ENCODE measurements around the gene RSF1.
A peak's percentile ranks its signal among the peaks of the same experiment; 100 is the strongest.

Gene RSF1

GRCh38 chr11:77690649-77691048, 129.9 kb downstream of the RSF1 start:
- TF ChIP-seq CTCF (conservative IDR thresholded peaks at IDR 0.05; ENCODE audit: low read length): no peak
- DNase-seq (ENCODE audit: low read depth): no peak
- no peak overlapping the region for H3K4me3 ChIP-seq (ENCODE audit: low read length)

GRCh38 chr11:77687088-77687487, 133.4 kb downstream of the RSF1 start:
- H3K4me3 ChIP-seq (ENCODE audit: low read length): no peak overlapping the region
- DNase-seq (ENCODE audit: low read depth): no peak
- TF ChIP-seq CTCF (conservative IDR thresholded peaks at IDR 0.05; ENCODE audit: low read length): no peak

GRCh38 chr11:77677138-77677537, 143.4 kb downstream of the RSF1 start:
- DNase-seq (ENCODE audit: low read depth): peak; percentile 9
- H3K4me3 ChIP-seq (ENCODE audit: low read length): no peak overlapping the region
- TF ChIP-seq CTCF (conservative IDR thresholded peaks at IDR 0.05; ENCODE audit: low read length): no peak

GRCh38 chr11:77672264-77672663, 148.3 kb downstream of the RSF1 start:
- peak; percentile 91 for DNase-seq (ENCODE audit: low read depth)
- no peak overlapping the region for H3K4me3 ChIP-seq (ENCODE audit: low read length)
- no peak for TF ChIP-seq CTCF (conservative IDR thresholded peaks at IDR 0.05; ENCODE audit: low read length)

GRCh38 chr11:77669848-77670511, 150.5 kb downstream of the RSF1 start:
- DNase-seq (ENCODE audit: low read depth): no peak
- TF ChIP-seq CTCF (conservative IDR thresholded peaks at IDR 0.05; ENCODE audit: low read length): no peak
- H3K4me3 ChIP-seq (ENCODE audit: low read length): no peak overlapping the region

GRCh38 chr11:77668760-77669159, 151.8 kb downstream of the RSF1 start:
- no peak overlapping the region for H3K4me3 ChIP-seq (ENCODE audit: low read length)
- no peak for TF ChIP-seq CTCF (conservative IDR thresholded peaks at IDR 0.05; ENCODE audit: low read length)
- DNase-seq (ENCODE audit: low read depth): peak; percentile 15

- no peak for TF ChIP-seq CTCF (conservative IDR thresholded peaks at IDR 0.05; ENCODE audit: low read length)
- DNase-seq (ENCODE audit: low read depth): no peak
Observed at GRCh38 chr11:77665240-77665965, 155.1 kb downstream of the RSF1 start.

More at GRCh38 chr11:77665240-77665965, 155.1 kb downstream of the RSF1 start:
- no peak overlapping the region for H3K4me3 ChIP-seq (ENCODE audit: low read length)
